GM21526 (cell line): ENCODE data around the gene IPO4.

ENCODE experiments used
- ATAC-seq: cut with Tn5 transposase; IDR thresholded peaks from one replicate; pipeline ENCODE4 v1.9.1; 2021; ENCODE audit warnings: moderate library complexity; ENCODE audit not compliant: unreplicated experiment, low FRiP score

The IPO4 gene

GRCh38 chr14:24150061-24150460 lies 38.6 kb downstream of the IPO4 start:
- ATAC-seq, result no peak

GRCh38 chr14:24149302-24149969 lies 39.2 kb downstream of the IPO4 start:
- ATAC-seq, result no peak

- no peak for ATAC-seq
Observed at GRCh38 chr14:24147761-24148428, 40.7 kb downstream of the IPO4 start.

GRCh38 chr14:24146978-24147760 lies 41.4 kb downstream of the IPO4 start, which contains the start of gene RNF31:
Gene RNF31, plus strand, starts transcription at chr14:24147498. Its CDS starts 201 bp downstream, at chr14:24147699.
- peak; percentile 65 for ATAC-seq

GRCh38 chr14:24146453-24146977 lies 42.1 kb downstream of the IPO4 start, which contains the start of gene PSME2:
Gene PSME2, minus strand, starts transcription at chr14:24146610. Its CDS starts 29 bp downstream, at chr14:24146581.
- peak; percentile 44 for ATAC-seq

- ATAC-seq, result no peak
Observed at GRCh38 chr14:24145690-24146452, 42.7 kb downstream of the IPO4 start.

- no peak for ATAC-seq
Observed at GRCh38 chr14:24145219-24145618, 43.4 kb downstream of the IPO4 start.

GRCh38 chr14:24144451-24144850 lies 44.2 kb downstream of the IPO4 start:
- no peak for ATAC-seq

GRCh38 chr14:24143511-24143910 lies 45.1 kb downstream of the IPO4 start:
- no peak for ATAC-seq

- ATAC-seq, result peak; percentile 68
Observed at GRCh38 chr14:24141097-24141880, 47.3 kb downstream of the IPO4 start, which contains the start of gene EMC9. Gene EMC9, minus strand, starts transcription at chr14:24141591. Its CDS starts 287 bp downstream, at chr14:24141304.

GRCh38 chr14:24139272-24139934 lies 49.2 kb downstream of the IPO4 start:
- ATAC-seq, result no peak

GRCh38 chr14:24138396-24139271 lies 50.0 kb downstream of the IPO4 start:
- no peak for ATAC-seq

GRCh38 chr14:24137529-24138395 lies 50.9 kb downstream of the IPO4 start:
- ATAC-seq, result no peak

- ATAC-seq, result no peak
Observed at GRCh38 chr14:24136684-24137528, 51.7 kb downstream of the IPO4 start.

- peak; percentile 71 for ATAC-seq
Observed at GRCh38 chr14:24135834-24136683, 52.6 kb downstream of the IPO4 start, which contains the start of gene PSME1. Gene PSME1, plus strand, starts transcription at chr14:24136194. Its CDS starts 69 bp downstream, at chr14:24136263.
